ENCODE data around the gene GDF2. TPM values are rescaled to one million over a fixed set of nuclear protein-coding genes. Genes with fewer than 3 reads are reported as not detected.

GDF2 gene
- total and polyA plus RNA-seq, 10 of the 15 experiments (the other 5 are each of a cell fraction or from before 2014, with no cell fraction given) = not detected

GRCh38 chr10:47351899-47352815 is 29.9 kb downstream of the GDF2 start (continued):
- TF ChIP-seq IRF3 (IDR thresholded peaks at IDR 0.05) (no peak), YBX1 (IDR thresholded peaks at IDR 0.05) (no peak), RBBP5 (conservative IDR thresholded peaks at IDR 0.05) (no peak), TCF3 (IDR thresholded peaks at IDR 0.05; ENCODE audit: borderline replicate concordance, insufficient read depth, low read depth, low read length) (no peak), BHLHE40 (IDR thresholded peaks at IDR 0.05; ENCODE audit: borderline replicate concordance in 1 of 2, low read depth in 2 of 2, low read length in 1 of 2) (no peak), CREB1 (IDR thresholded peaks at IDR 0.05; ENCODE audit: low read depth) (no peak), ESRRA (IDR thresholded peaks at IDR 0.05; ENCODE audit: low read length) (no peak), PML (IDR thresholded peaks at IDR 0.05; ENCODE audit: low read length) (no peak)

- no TSS peak for BruUV-seq (replicated peaks)
- H3K9me3 ChIP-seq (replicated peaks; ENCODE audit: control insufficient read depth, insufficient read depth, low read length) = no peaks in the 10 kb centered on the region
- H3K4me3 ChIP-seq = no peak overlapping the region
- no peak overlapping the region for H3K4me2 ChIP-seq (ENCODE audit: control insufficient read depth, insufficient read depth)
- DNase-seq (ENCODE audit: low read depth, low spot score) (no peak), FAIRE-seq (no peak), ATAC-seq (no peak)
- intact Hi-C loops (cut with micrococcal nuclease; ENCODE audit: unreplicated experiment) (no loop called here), in situ Hi-C loops (cut with MboI) (no loop called here)
- H2AFZ ChIP-seq (ENCODE audit: control insufficient read depth, low read depth, low read length) = no peak overlapping the region
- 22% methylated on average over 6 of the region's 6 CpGs for WGBS (ENCODE audit: insufficient coverage, insufficient replicate concordance, low lambda C conversion rate, missing lambda C conversion rate)
- no peak overlapping the region for H3K27ac ChIP-seq (ENCODE audit: control insufficient read depth, insufficient read depth)
- H4K20me1 ChIP-seq (ENCODE audit: control insufficient read depth, insufficient read depth) = no peaks in the 10 kb centered on the region
- ChIA-PET POLR2A (no interaction called here), CTCF (no interaction called here), RAD21 (ENCODE audit: unreplicated experiment) (no interaction called here), SMC1A (ENCODE audit: uncharacterized antibody, unreplicated experiment) (no interaction called here)
- H3K79me2 ChIP-seq (ENCODE audit: control insufficient read depth, insufficient read depth, low read length) = no peaks in the 10 kb centered on the region
- no peak overlapping the region for H3K9ac ChIP-seq (ENCODE audit: control insufficient read depth, insufficient read depth, low read length)
- no peaks in the 10 kb centered on the region; a peak in 1 of 4 replicates for H3K27me3 ChIP-seq (replicated peaks in 1 of 2; ENCODE audit: control insufficient read depth in 2 of 2, insufficient read depth in 2 of 2, low read length in 1 of 2)
- H3K36me3 ChIP-seq (ENCODE audit: control insufficient read depth in 2 of 2, insufficient read depth in 2 of 2, low read length in 1 of 2) = no peaks in the 10 kb centered on the region
- no peaks in the 10 kb centered on the region for H3K4me1 ChIP-seq (ENCODE audit: control insufficient read depth, insufficient read depth, low read length)
- TF ChIP-seq GABPA (IDR thresholded peaks at IDR 0.05; ENCODE audit: low read depth) (no peak), SKIL (IDR thresholded peaks at IDR 0.05; ENCODE audit: low read depth, poor library complexity, severe bottlenecking) (no peak), KAT2A (conservative IDR thresholded peaks at IDR 0.05; ENCODE audit: control insufficient read depth, low read depth, low read length) (no peak), SMC3 (IDR thresholded peaks at IDR 0.05; ENCODE audit: borderline replicate concordance, low read length) (no peak), E4F1 (IDR thresholded peaks at IDR 0.05; ENCODE audit: borderline replicate concordance, partially characterized antibody) (no peak), TCF3 (IDR thresholded peaks at IDR 0.05; ENCODE audit: borderline replicate concordance, insufficient read depth, low read depth, low read length) (no peak), SREBF2 (IDR thresholded peaks at IDR 0.05; ENCODE audit: low read length) (no peak), JUND (IDR thresholded peaks at IDR 0.05; ENCODE audit: low read depth, low read length) (no peak)
Measured at GRCh38 chr10:47353351-47353750, 31.1 kb downstream of the GDF2 start.

All from GM12878 (cell line).